GM23248 (cell line): ENCODE measurements around the gene TTI1.

ENCODE experiments used
- EZH2 ChIP-seq: fragments of 200-600 bp; sonication (generic); IDR thresholded peaks from 2 replicates; pipeline ENCODE4 v1.6.1; 2018; ENCODE audit warnings: antibody characterized with exemption, mild to moderate bottlenecking; ENCODE audit not compliant: insufficient read depth, poor library complexity, severe bottlenecking
- EZH2phosphoT487 ChIP-seq: fragments of 200-600 bp; sonication (generic); IDR thresholded peaks from 2 replicates; pipeline ENCODE4 v1.6.1; 2018; ENCODE audit warnings: antibody characterized with exemption, moderate library complexity, mild to moderate bottlenecking, low read depth; ENCODE audit not compliant: insufficient read depth

DNA sequence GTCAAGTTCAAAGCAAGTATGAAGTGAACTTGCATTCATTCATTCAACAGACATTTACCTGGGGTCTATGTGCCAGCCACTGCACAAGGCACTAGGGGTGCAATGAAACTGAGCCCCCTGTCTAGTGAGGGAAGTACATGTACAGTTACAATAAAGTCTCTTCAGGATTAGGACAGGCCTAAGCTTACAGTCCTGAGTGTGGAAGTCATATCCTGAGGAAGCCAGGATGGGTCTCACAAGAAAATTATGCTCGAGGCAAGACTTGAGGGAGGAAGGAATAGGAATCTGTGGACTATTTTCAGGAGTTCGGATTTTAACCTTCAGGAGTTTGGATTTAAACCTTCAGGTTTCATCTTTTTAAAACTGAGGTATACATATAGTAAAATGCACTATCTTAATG, 19.4 kb downstream of the TTI1 start:
- no peak for TF ChIP-seq EZH2phosphoT487
- TF ChIP-seq EZH2 = no peak
